Transverse colon (tissue), 4 donors: ENCODE measurements around the gene ZFAND2A. TPM values are rescaled to one million over a fixed set of nuclear protein-coding genes. Genes with fewer than 3 reads are reported as not detected.

Source experiments
- DNase-seq: peaks from one replicate; pipeline ENCODE4 v3.0.0-alpha.2; 2019
- H3K27ac ChIP-seq, 4 donors: fragments of 200-600 bp; sonication (generic); 2 replicates each; pipeline ENCODE4 v1.5.1; 2016 to 2018; ENCODE audit warnings: inconsistent platforms in 4 of 4
- H3K27me3 ChIP-seq: fragments of 200-600 bp; sonication (generic); 2 replicates; pipeline ENCODE4 v1.5.1; 2017; ENCODE audit warnings: inconsistent platforms
- H3K36me3 ChIP-seq, 4 donors: fragments of 200-600 bp; sonication (generic); 2 replicates each; pipeline ENCODE4 v1.5.1; 2017 to 2019; ENCODE audit warnings: inconsistent platforms in 4 of 4
- H3K4me1 ChIP-seq, 4 donors: fragments of 200-600 bp; sonication (generic); 2 replicates each; pipeline ENCODE4 v1.5.1; 2017 to 2020; ENCODE audit warnings: inconsistent platforms in 4 of 4
- H3K4me3 ChIP-seq, 4 donors: fragments of 200-600 bp; sonication (generic); 1 replicate in 1 of 4; 2 replicates in 3 of 4; pipeline versions ENCODE4 v1.5.1 to v1.6.1; 2017 to 2019; ENCODE audit warnings: inconsistent platforms in 4 of 4
- H3K9me3 ChIP-seq, 2 donors: fragments of 200-600 bp; sonication (generic); 2 replicates each; pipeline ENCODE4 v1.5.1; 2017 to 2019; ENCODE audit warnings: inconsistent platforms in 2 of 2
- EP300 ChIP-seq: sonication (generic); formaldehyde crosslinking; IDR thresholded peaks from one replicate; pipeline ENCODE4 v1.6.1; 2017; ENCODE audit warnings: antibody characterized with exemption, low read depth
- POLR2A ChIP-seq: fragments of 450-650 bp; IDR thresholded peaks from one replicate; pipeline ENCODE4 v1.6.1; 2016; ENCODE audit warnings: antibody characterized with exemption, mild to moderate bottlenecking, moderate library complexity
- POLR2AphosphoS5 ChIP-seq, 3 donors: sonication (generic); formaldehyde crosslinking; IDR thresholded peaks; one replicate each; pipeline ENCODE4 v1.6.1; 2016; ENCODE audit warnings: antibody characterized with exemption in 3 of 3
- WGBS, 2 donors: methylation state at CpG; one replicate each; pipeline ENCODE4 v1.1.5; 2018; ENCODE audit warnings: low coverage in 1 of 2; 5-methylcytosine and 5-hydroxymethylcytosine counted together
- in situ Hi-C, 4 donors: fragments of 200-750 bp; cut with MboI; loops; one replicate each; pipeline versions ENCODE4 v1.15.0 to v1.15.1; 2017; ENCODE audit warnings: low sequenced_read_pairs in 3 of 4, low pct_ligation_motif_present in 1 of 4, low pct_unique_long_range_greater_than_20kb in 1 of 4
- intact Hi-C: fragments of 100-400 bp; cut with DNase I; formaldehyde crosslinking; loops from one replicate; pipeline ENCODE4 v1.15.1; 2023; ENCODE audit warnings: low total_unique reads
- total RNA-seq, 4 donors: library from RNA; depleted of rRNA; stranded (reverse); fragments of >200 nt; gene quantifications; one replicate each; pipeline ENCODE4 v1.1.0, GENCODE V29; 2016
- TF ChIP-seq, protein P1 (sequence below), 5 experiments: fragments of 200-600 bp in 3 of 5; fragments of 450-650 bp in 2 of 5; sonication (generic) in 3 of 5; IDR thresholded peaks; 1 replicate in 2 of 5; 2 replicates in 3 of 5; pipeline ENCODE4 v1.5.1; 2016 to 2017; ENCODE audit warnings: antibody characterized with exemption in 5 of 5, inconsistent platforms in 3 of 5, mild to moderate bottlenecking in 2 of 5, moderate library complexity in 1 of 5

ZFAND2A gene
- total RNA-seq, 4 donors from 2014 or later = 33.3 to 124 (median 53.1) TPM

DNA sequence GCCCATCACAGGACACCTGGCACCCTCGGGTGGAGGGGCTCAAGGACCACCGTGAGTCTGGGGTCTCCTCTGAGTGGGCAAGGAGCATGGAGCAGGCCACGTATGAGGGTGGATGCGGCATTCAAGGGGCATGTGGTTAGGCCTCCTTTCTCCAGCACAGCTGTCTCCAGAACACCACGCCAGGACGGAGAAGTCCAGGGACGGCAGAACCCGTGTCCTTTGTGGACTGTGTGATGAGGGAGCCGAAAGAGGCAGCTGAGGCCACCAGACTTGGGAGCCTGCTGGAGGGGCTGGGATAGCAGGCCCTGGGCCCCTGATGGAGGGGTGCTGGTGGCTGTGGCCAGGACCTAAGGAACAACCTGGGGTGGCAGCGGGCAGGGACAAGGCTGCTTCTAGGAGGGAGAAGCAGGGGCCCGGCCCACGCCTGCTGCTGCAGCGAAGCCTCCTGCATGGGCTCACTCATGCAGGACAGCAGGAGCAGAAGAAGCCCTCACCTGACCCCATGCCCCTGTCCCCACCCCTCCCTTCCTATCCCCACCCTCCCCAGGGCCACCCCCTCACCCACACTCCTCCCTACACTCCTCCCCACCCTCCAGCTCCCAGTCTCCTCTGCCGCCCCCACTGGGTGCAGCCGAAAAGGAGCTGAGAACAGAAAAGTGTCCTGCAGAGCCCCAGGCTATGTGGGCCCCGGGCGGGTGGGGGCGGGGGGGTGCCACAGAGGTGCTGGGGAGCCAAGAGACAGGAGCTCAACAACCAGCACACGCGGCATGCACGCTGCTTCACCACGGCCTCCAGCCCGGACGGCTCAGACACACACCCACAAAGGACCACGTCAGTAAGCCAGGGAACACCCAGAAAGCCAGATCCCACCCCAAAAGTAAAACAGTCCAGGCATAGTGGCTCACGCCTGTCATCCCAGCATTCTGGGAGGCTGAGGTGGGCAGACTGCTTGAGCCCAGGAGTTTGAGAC is 29.7 kb downstream of the ZFAND2A start:
- H3K36me3 ChIP-seq = no peaks in the 10 kb centered on the region
- no peaks in the 10 kb centered on the region for H3K9me3 ChIP-seq
- TF ChIP-seq EP300 (no peak), POLR2A (no peak), POLR2AphosphoS5 (IDR thresholded peaks at IDR 0.05) (no peak)
- TF ChIP-seq, protein P1, sequence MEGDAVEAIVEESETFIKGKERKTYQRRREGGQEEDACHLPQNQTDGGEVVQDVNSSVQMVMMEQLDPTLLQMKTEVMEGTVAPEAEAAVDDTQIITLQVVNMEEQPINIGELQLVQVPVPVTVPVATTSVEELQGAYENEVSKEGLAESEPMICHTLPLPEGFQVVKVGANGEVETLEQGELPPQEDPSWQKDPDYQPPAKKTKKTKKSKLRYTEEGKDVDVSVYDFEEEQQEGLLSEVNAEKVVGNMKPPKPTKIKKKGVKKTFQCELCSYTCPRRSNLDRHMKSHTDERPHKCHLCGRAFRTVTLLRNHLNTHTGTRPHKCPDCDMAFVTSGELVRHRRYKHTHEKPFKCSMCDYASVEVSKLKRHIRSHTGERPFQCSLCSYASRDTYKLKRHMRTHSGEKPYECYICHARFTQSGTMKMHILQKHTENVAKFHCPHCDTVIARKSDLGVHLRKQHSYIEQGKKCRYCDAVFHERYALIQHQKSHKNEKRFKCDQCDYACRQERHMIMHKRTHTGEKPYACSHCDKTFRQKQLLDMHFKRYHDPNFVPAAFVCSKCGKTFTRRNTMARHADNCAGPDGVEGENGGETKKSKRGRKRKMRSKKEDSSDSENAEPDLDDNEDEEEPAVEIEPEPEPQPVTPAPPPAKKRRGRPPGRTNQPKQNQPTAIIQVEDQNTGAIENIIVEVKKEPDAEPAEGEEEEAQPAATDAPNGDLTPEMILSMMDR (IDR thresholded peaks at IDR 0.05) = no peak
- H3K4me1 ChIP-seq = no peaks in the 10 kb centered on the region
- H3K27me3 ChIP-seq = no peaks in the 10 kb centered on the region
- DNase-seq = no peak
- in situ Hi-C loops (loop anchor here in 1 of 4 donors (25.0 kb wide), 1 partner anchor 143 kb away; the partner anchor contains the start of genes COX19 and CYP2W1), intact Hi-C loops (no loop called here)
- no peak overlapping the region for H3K4me3 ChIP-seq
- H3K27ac ChIP-seq = no peak overlapping the region
- WGBS, 2 donors = 90 to 94% methylated on average over 2 to 19 of the region's 26 CpGs

DNA sequence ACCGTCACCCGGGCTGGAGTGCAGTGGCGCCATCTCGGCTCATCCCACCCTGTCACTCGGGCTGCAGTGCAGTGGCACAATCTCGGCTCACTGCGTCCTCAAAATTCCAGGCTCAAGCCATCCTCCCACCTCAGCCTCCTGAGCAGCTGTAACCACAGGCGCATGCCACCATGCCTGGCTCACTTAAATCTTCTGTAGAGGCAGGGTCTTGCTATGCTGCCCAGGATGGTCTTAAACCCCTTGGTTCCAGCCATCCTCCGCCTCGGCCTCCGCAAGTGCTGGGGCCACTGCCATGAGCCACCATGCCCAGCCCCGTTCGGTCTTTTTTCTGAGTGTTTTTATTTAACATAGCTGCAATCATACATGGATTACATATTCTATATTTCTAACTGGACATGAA is 30.6 kb downstream of the ZFAND2A start:
- H3K27me3 ChIP-seq = no peaks in the 10 kb centered on the region
- in situ Hi-C loops (loop anchor here in 1 of 4 donors (25.0 kb wide), 1 partner anchor 142 kb away; the partner anchor contains the start of genes COX19 and CYP2W1), intact Hi-C loops (no loop called here)
- peaks cover 0 to 4% (median 0%) of the 10 kb centered on the region in 4 donors for H3K4me1 ChIP-seq
- H3K4me3 ChIP-seq = no peak overlapping the region
- TF ChIP-seq, protein P1 (IDR thresholded peaks at IDR 0.05) = no peak
- TF ChIP-seq EP300 (no peak), POLR2A (no peak)
- H3K9me3 ChIP-seq = no peaks in the 10 kb centered on the region
- 96 to 100% methylated on average over 5 to 13 of the region's 13 CpGs for WGBS, 2 donors
- DNase-seq = no peak
- H3K36me3 ChIP-seq = no peaks in the 10 kb centered on the region
- H3K27ac ChIP-seq = no peak overlapping the region

DNA sequence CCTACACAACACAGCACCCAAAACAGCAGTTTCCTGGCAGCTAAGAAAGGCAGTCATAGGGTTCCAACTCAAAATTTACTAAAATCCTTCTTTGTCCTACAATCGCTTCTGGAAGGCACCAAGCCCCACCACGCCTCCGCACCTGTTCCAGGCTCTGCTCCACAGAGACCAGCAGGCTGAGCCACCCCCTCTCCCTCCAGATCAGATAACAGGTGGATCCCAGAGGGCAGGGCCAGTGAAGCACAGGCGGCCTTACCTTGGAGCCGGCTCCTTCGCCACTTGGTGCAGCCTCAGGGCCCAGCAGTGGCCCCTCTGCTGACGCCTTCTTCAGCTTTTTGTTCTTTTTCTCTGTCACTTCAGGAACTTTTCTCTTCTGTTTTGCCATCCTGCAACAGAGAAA is 33.0 kb downstream of the ZFAND2A start:
- no peaks in the 10 kb centered on the region for H3K27me3 ChIP-seq
- H3K36me3 ChIP-seq = no peaks in the 10 kb centered on the region
- DNase-seq = no peak
- TF ChIP-seq POLR2A (no peak), POLR2AphosphoS5 (IDR thresholded peaks at IDR 0.05) (no peak), EP300 (no peak)
- TF ChIP-seq, protein P1 (IDR thresholded peaks at IDR 0.05) = no peak
- H3K4me3 ChIP-seq = no peak overlapping the region
- no peaks in the 10 kb centered on the region for H3K9me3 ChIP-seq
- intact Hi-C loops = no loop called here
- H3K4me1 ChIP-seq = peaks cover 4 to 9% (median 7%) of the 10 kb centered on the region in 4 donors
- H3K27ac ChIP-seq = no peak overlapping the region
- 90 to 93% methylated on average over 3 to 7 of the region's 7 CpGs for WGBS, 2 donors
- in situ Hi-C loops = loop anchor here in 1 of 4 donors (25.0 kb wide), 1 partner anchor 140 kb away; the partner anchor contains the start of genes COX19 and CYP2W1

DNA sequence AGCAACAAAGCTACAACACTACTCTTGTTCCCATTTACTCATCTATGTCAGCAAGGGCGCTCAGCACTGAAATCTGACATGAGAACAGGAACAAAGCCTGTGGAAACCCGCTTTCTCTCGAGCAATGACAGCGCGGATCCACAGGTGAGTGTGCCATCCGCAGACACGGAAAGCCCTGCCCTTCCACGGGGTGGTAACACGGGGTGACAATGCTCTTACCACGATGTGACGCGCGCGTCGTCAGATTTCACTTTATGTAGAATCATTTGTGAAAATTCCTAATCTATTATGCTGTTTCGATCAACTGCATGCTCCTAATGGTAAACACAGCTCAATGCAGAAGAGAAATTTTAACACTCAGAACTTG is 34.4 kb downstream of the ZFAND2A start:
- TF ChIP-seq, protein P1 (IDR thresholded peaks at IDR 0.05) = no peak
- TF ChIP-seq EP300 = no peak
- TF ChIP-seq POLR2A = no peak
- TF ChIP-seq POLR2AphosphoS5 (IDR thresholded peaks at IDR 0.05) = no peak
- peaks cover 4 to 9% (median 7%) of the 10 kb centered on the region in 4 donors for H3K4me1 ChIP-seq
- intact Hi-C loops = no loop called here
- 92 to 96% methylated on average over 5 to 16 of the region's 16 CpGs for WGBS, 2 donors
- DNase-seq = no peak
- in situ Hi-C loops = loop anchor here in 1 of 4 donors (25.0 kb wide), 1 partner anchor 138 kb away; the partner anchor contains the start of genes COX19 and CYP2W1
- no peak overlapping the region for H3K4me3 ChIP-seq
- H3K27me3 ChIP-seq = no peaks in the 10 kb centered on the region
- no peaks in the 10 kb centered on the region for H3K36me3 ChIP-seq
- no peaks in the 10 kb centered on the region for H3K9me3 ChIP-seq
- H3K27ac ChIP-seq = no peak overlapping the region
